ENCODE results near the gene ABHD5.
"Not testable (repeated sequence)": the region's sequence is repeated elsewhere in the genome, so short reads cannot be mapped to it uniquely, and the experiment has no call there.

ABHD5 gene

GRCh38 chr3:43690400-43691119, at the start of gene ABHD5:
TSS of gene ABHD5 (plus strand) at chr3:43690938. CDS start at chr3:43690993, 55 bp downstream.
- peak; percentile 94 for DNase-seq (ENCODE audit: low spot score)

DNA sequence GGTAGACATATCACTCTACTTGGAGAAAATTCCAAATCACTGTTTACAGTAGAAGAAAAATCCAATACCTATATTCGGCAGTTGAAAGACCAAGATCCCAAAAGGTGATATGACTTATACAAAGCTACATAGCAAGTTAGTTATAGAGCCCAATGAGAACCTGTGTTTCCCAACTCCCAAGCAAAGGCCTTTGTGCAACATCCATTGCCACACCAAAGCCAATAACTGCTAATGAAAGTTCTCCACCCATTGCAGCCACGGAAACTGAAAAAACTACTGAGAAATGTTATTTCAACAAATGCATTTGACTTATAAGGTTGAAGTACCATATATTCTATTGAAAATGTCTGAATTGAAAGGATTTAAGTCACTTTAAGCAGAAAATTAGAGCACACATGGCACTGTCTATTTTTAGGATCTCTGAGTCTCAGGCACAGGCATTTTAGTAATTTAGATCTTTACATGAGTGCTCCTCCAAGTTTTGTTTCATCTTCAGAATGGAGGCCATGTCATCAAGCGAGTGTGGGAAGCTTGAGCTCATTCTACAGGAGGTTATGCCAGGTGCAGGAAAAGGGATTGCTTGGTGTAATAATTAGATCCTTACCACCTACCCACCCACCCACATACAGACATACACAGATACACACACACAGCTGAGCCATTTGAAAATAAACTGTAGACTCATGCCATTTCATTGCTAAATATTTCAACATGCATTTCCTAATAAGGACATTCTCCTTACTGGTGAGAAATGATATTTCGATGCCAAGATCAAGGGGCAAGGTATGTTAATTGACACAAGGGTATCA, 49.2 kb upstream of the ABHD5 start:
- DNase-seq (ENCODE audit: low spot score): no peak

GRCh38 chr3:43644443-43644842, 46.3 kb upstream of the ABHD5 start:
- no peak for DNase-seq (ENCODE audit: low spot score)

- DNase-seq (ENCODE audit: low spot score): no peak
These were observed 43.2 kb upstream of the ABHD5 start for GRCh38 chr3:43647331-43648166.

GRCh38 chr3:43648957-43649356, 41.8 kb upstream of the ABHD5 start:
- no peak for DNase-seq (ENCODE audit: low spot score)

- DNase-seq (ENCODE audit: low spot score): no peak
These were observed 41.3 kb upstream of the ABHD5 start for GRCh38 chr3:43649365-43649968.

DNA sequence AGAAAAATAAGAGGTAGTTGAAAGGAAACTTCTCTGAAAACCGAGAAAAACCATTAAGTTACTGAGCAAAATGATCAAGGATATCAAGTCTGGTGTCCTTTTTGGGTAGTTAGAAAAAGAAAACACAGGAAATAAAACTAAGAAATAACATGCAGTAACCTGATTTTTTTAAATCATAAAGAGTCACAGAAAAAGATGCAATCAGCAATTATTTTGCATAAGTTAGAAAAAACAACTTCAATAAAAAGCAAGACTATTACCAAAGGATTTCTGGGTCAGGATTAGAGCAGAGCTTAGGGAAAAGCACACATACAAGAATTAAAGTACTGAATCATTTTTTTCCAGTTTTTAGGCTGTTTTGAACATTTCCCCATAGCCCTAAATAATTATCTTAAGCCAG, 40.4 kb upstream of the ABHD5 start:
- DNase-seq (ENCODE audit: low spot score): no peak

DNA sequence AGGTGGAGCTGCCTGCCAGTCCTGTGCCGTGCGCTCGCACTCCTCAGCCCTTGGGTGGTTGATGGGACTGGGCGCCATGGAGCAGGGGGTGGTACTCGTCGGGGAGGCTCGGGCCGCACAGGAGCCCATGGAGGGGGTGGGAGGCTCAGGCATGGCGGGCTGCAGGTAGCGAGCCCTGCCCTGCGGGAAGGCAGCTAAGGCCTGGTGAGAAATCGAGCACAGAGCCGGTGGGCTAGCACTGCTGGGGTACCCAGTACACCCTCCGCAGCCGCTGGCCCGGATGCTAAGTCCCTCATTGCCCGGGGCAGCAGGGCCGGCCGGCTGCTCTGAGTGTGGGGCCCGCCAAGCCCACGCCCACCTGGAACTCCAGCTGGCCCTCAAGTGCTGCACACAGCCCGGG, 34.3 kb upstream of the ABHD5 start:
- not testable (repeated sequence) for DNase-seq (ENCODE audit: low spot score)

GRCh38 chr3:43659250-43659880, 31.4 kb upstream of the ABHD5 start:
- no peak for DNase-seq (ENCODE audit: low spot score)

DNA sequence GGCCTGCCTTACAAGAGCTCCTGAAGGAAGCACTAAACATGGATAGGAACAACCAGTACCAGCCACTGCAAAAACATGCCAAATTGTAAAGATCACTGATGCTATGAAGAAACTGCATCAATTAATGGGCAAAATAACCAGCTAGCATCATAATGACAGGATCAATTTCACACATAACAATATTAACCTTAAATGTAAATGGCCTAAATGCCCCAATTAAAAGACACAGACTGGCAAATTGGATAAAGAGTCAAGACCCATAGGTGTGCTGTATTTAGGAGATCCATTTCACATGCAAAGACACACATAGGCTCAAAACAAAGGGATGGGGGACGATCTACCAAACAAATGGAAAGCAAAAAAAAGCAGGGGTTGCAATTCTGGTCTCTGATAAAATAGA, 29.4 kb upstream of the ABHD5 start:
- not testable (repeated sequence) for DNase-seq (ENCODE audit: low spot score)

GRCh38 chr3:43665011-43665410, 25.7 kb upstream of the ABHD5 start:
- DNase-seq (ENCODE audit: low spot score): not testable (repeated sequence)

- no peak for DNase-seq (ENCODE audit: low spot score)
These were observed 19.9 kb upstream of the ABHD5 start for GRCh38 chr3:43670635-43671522.

DNA sequence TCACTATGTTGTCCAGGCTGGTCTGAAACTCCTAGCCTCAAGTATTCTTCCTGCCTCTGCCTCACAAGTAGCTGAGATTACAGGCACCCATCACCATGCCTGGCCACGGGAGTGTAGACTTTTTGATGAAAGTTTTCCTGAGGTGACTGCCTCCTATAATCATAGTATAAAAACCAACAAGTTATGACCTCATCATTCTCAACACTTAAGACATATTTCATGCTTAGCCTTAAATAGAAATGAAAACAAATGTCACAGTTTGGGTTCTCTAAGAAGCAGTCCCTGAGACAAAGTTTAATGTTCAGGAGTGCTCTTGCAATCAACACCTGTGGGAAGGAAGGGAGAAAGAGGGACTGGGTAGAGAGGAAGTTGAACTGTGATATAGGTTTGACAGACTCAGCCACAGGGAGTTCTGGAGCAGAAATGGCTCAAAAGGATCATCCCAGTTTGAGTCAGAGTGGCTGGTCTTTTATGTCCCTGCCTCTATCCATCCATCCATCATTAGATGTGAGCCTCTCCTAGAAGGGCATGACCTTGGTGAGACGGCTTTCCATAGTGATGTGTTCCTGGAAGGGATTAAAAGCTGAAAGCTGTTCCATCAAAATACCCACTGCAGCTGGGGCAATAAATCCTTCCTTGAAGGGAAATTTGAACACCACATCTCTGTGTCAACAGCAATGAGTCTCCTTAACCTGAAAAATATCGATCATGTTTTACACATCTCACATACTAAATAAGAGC, 16.2 kb upstream of the ABHD5 start:
- no peak for DNase-seq (ENCODE audit: low spot score)

- no peak for DNase-seq (ENCODE audit: low spot score)
These were observed 15.1 kb upstream of the ABHD5 start for GRCh38 chr3:43675593-43675992.

GRCh38 chr3:43676441-43676840, 14.3 kb upstream of the ABHD5 start:
- DNase-seq (ENCODE audit: low spot score): no peak

DNA sequence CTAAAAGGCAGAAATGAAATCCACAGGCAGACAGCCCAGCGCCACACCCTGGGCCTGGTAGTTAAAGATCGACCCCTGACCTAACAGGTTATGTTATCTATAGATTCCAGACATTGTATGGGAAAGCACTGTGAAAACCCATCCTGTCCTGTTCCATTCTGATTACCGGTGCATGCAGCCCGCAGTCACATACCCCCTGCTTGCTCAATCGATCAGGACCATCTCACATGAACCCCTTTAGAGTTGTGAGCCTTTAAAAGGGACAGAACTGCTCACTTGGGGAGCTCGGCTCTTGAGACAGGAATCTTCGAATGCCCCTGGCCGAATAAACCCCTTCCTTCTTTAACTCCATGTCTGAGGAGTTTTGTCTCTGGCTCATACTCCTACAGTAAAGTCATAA, 12.4 kb upstream of the ABHD5 start:
- DNase-seq (ENCODE audit: low spot score): not testable (repeated sequence)

GRCh38 chr3:43678887-43679449, 11.8 kb upstream of the ABHD5 start:
- not testable (repeated sequence) for DNase-seq (ENCODE audit: low spot score)

DNA sequence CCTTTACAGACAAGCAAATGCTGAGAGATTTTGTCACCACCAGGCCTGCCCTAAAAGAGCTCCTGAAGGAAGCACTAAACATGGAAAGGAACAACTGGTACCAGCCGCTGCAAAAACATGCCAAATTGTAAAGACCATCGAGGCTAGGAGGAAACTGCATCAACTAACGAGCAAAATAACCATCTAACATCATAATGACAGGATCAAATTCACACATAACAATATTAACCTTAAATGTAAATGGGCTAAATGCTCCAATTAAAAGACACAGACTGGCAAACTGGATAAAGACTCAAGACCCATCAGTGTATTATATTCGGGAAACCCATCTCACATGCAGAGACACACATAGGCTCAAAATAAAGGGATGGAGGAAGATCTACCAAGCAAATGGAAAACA, 9.9 kb upstream of the ABHD5 start:
- not testable (repeated sequence) for DNase-seq (ENCODE audit: low spot score)

GRCh38 chr3:43684944-43685343, 5.8 kb upstream of the ABHD5 start:
- DNase-seq (ENCODE audit: low spot score): no peak
